Measurements from ENCODE around the gene ANAPC4.

Gene ANAPC4

DNA sequence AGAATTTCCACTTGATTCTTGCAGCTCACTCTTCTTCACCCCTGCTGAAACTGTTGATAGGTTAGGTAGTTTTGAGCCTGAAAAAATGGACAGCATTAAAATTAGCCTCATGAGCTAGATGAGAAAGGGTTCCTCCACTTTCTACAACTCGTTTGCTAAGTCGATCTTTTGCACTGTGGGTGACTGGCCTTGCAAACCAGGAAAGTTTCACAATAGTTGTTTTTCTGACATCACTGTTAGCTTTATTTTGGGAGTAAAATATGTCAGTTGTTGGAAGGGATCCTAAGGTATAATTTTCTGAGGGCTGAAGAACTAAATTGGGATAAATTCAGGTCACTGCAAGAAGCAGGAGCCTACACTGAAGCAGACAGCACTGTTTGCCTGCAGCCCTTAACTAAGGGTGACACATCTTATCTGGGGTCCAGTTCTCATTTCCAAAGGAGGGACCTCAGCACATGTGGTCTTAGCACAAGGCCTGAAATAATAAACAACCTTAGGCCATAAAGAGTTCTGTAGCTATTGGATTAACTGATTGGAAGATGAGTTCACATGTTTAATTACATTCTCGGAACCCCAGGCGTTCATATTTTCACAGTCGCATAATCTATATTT is 29.1 kb downstream of the ANAPC4 start:
- no peak overlapping the region for H3K27ac ChIP-seq
- TF ChIP-seq, protein P1, sequence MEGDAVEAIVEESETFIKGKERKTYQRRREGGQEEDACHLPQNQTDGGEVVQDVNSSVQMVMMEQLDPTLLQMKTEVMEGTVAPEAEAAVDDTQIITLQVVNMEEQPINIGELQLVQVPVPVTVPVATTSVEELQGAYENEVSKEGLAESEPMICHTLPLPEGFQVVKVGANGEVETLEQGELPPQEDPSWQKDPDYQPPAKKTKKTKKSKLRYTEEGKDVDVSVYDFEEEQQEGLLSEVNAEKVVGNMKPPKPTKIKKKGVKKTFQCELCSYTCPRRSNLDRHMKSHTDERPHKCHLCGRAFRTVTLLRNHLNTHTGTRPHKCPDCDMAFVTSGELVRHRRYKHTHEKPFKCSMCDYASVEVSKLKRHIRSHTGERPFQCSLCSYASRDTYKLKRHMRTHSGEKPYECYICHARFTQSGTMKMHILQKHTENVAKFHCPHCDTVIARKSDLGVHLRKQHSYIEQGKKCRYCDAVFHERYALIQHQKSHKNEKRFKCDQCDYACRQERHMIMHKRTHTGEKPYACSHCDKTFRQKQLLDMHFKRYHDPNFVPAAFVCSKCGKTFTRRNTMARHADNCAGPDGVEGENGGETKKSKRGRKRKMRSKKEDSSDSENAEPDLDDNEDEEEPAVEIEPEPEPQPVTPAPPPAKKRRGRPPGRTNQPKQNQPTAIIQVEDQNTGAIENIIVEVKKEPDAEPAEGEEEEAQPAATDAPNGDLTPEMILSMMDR (conservative IDR thresholded peaks at IDR 0.05; ENCODE audit: low read depth, low read length): no peak

DNA sequence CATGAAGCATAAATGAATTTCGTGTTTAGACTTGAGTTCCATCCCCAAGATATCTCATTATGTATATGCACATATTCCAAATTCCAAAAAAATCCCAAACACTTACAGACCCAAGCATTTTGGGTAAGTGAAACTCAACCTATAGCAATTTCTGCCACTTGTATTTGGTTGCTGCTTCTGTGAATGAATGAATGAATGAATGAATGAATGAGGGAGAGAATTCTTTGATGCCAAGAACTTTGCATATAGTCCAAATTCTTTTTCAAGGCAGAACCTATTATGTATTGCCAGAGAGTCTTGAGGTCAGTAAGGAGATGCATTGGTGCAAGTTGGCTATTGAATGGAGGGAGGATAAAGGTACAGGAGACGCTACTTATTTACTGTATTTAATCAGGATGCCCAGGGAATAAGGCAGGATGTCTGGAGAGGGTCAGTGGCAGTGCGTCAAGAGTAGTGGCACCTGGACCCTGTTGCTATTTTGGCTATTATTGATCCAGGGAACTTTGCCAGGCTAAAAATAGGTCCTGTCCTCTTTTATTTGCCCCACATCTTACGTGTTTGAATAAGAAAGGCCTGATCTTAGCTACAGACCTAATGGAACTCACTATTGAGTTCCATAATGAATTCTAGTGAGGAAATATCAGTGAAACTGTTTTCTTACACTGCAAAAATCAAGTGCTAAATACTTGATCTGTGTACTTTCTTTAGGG is 33.9 kb downstream of the ANAPC4 start:
- Histone ChIP-seq H3K9ac (no peak overlapping the region), H3K36me3 (ENCODE audit: insufficient read depth) (no peaks in the 10 kb centered on the region), H3K79me2 (ENCODE audit: insufficient read depth, low read depth) (no peaks in the 10 kb centered on the region), H3K4me1 (ENCODE audit: low read depth, poor library complexity, severe bottlenecking) (no peaks in the 10 kb centered on the region), H4K20me1 (ENCODE audit: insufficient read depth) (no peaks in the 10 kb centered on the region), H3K27ac (no peak overlapping the region), H3K4me3 (IDR thresholded peaks at IDR 0.05; ENCODE audit: insufficient read depth, low read depth, low read length) (no peak overlapping the region), H3K4me2 (no peak overlapping the region), H3K27me3 (ENCODE audit: insufficient read depth, low read depth) (no peaks in the 10 kb centered on the region), H2AFZ (ENCODE audit: low read depth) (no peak overlapping the region)
- TF ChIP-seq, protein P1 (conservative IDR thresholded peaks at IDR 0.05; ENCODE audit: low read depth, low read length): no peak

More for the DNA sequence above, 29.1 kb downstream of the ANAPC4 start:
- H3K9ac ChIP-seq: no peak overlapping the region
- no peak overlapping the region for H3K4me2 ChIP-seq
- H4K20me1 ChIP-seq (ENCODE audit: insufficient read depth): no peaks in the 10 kb centered on the region
- no peaks in the 10 kb centered on the region for H3K27me3 ChIP-seq (ENCODE audit: insufficient read depth, low read depth)
- H3K4me3 ChIP-seq (IDR thresholded peaks at IDR 0.05; ENCODE audit: insufficient read depth, low read depth, low read length): no peak overlapping the region
- H3K79me2 ChIP-seq (ENCODE audit: insufficient read depth, low read depth): no peaks in the 10 kb centered on the region
- H2AFZ ChIP-seq (ENCODE audit: low read depth): no peak overlapping the region
- H3K36me3 ChIP-seq (ENCODE audit: insufficient read depth): peaks cover 3% of the 10 kb centered on the region; the same call in 1 of the 2 replicates
- no peaks in the 10 kb centered on the region for H3K4me1 ChIP-seq (ENCODE audit: low read depth, poor library complexity, severe bottlenecking)

DNA sequence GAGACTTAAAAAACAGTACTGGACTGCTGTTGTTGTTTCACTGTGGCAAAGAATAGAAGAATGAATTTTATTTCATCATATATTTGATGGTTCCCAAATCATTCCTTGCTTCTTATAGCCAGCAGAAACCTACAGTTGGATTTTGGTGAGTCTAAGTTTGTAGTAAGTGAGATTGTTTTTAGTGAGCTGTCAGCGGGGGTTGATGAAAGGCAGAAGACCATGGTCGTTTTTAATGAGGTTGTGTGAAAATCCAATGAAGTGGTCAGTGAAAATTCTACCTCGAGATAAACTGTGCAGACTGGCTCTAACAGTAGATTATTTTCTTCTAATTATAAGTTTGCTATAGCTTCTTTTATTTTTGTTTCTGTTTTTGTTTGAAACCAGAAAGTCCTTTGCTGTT is 36.2 kb downstream of the ANAPC4 start:
- H3K27ac ChIP-seq: no peak overlapping the region

DNA sequence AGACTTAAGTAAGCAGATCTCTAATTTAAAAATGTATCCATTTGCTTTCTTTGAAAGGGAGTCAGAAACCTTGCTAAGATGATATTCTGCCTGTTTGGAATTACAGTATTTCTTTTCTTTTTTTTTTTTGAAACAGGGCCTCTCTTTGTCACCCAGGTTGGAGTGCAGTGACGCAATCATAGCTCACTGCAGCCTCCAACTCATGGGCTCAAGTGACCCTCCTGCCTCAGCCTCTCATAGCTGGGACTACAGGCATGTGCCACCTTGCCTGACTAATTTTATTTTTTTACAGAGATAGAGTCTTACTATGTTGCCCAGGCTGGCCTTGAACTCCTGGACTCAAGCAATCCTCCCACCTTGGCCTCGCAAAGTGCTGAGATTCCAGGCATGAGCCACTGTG is 40.0 kb downstream of the ANAPC4 start:
- Histone ChIP-seq H3K4me3 (IDR thresholded peaks at IDR 0.05; ENCODE audit: insufficient read depth, low read depth, low read length) (no peak overlapping the region), H3K27me3 (ENCODE audit: insufficient read depth, low read depth) (no peaks in the 10 kb centered on the region), H3K36me3 (ENCODE audit: insufficient read depth) (no peaks in the 10 kb centered on the region), H2AFZ (ENCODE audit: low read depth) (no peak overlapping the region), H3K4me2 (no peak overlapping the region), H3K27ac (no peak overlapping the region), H3K79me2 (ENCODE audit: insufficient read depth, low read depth) (no peaks in the 10 kb centered on the region), H4K20me1 (ENCODE audit: insufficient read depth) (no peaks in the 10 kb centered on the region), H3K4me1 (ENCODE audit: low read depth, poor library complexity, severe bottlenecking) (no peaks in the 10 kb centered on the region), H3K9ac (no peak overlapping the region)
- TF ChIP-seq, protein P1 (conservative IDR thresholded peaks at IDR 0.05; ENCODE audit: low read depth, low read length): no peak

More for the DNA sequence above, 36.2 kb downstream of the ANAPC4 start:
- Histone ChIP-seq H3K27me3 (ENCODE audit: insufficient read depth, low read depth) (no peaks in the 10 kb centered on the region), H3K9ac (no peak overlapping the region), H3K36me3 (ENCODE audit: insufficient read depth) (no peaks in the 10 kb centered on the region), H2AFZ (ENCODE audit: low read depth) (no peak overlapping the region), H3K4me1 (ENCODE audit: low read depth, poor library complexity, severe bottlenecking) (no peaks in the 10 kb centered on the region), H4K20me1 (ENCODE audit: insufficient read depth) (no peaks in the 10 kb centered on the region), H3K4me3 (IDR thresholded peaks at IDR 0.05; ENCODE audit: insufficient read depth, low read depth, low read length) (no peak overlapping the region), H3K4me2 (no peak overlapping the region), H3K79me2 (ENCODE audit: insufficient read depth, low read depth) (no peaks in the 10 kb centered on the region)
- TF ChIP-seq, protein P1 (conservative IDR thresholded peaks at IDR 0.05; ENCODE audit: low read depth, low read length): no peak

Measured in KMS-11 (cell line).